Calu3 (cell line): Measurements from ENCODE around the gene DENND2D. TPM values are rescaled to one million over a fixed set of nuclear protein-coding genes. Genes with fewer than 3 reads are reported as not detected.

ENCODE experiments used
- BruUV-seq: library from RNA; stranded (reverse); fragments of 400-500 nt; replicated peaks from 2 replicates; lab custom pipeline; 2021; lab: Mats Ljungman, UMichigan
- CTCF ChIA-PET: fragments of 300-600 bp; sonication (Branson Sonifier 250); formaldehyde crosslinking; loops from one replicate; lab custom pipeline; 2022; ENCODE audit warnings: antibody characterized with exemption; lab: Charles Lee
- DNase-seq: peaks from one replicate; pipeline ENCODE4 v3.0.0; 2022
- H3K27ac Mint-ChIP-seq: one replicate; pipeline ENCODE4 v1.8.0; 2022; ENCODE audit warnings: mixed read lengths; ENCODE audit not compliant: unreplicated experiment
- H3K27me3 Mint-ChIP-seq: one replicate; pipeline ENCODE4 v1.8.0; 2022; ENCODE audit warnings: mixed read lengths; ENCODE audit not compliant: unreplicated experiment
- H3K36me3 Mint-ChIP-seq: one replicate; pipeline ENCODE4 v1.8.0; 2022; ENCODE audit warnings: mild to moderate bottlenecking, moderate library complexity, mixed read lengths; ENCODE audit not compliant: insufficient read depth, unreplicated experiment
- H3K4me1 Mint-ChIP-seq: one replicate; pipeline ENCODE4 v1.8.0; 2022; ENCODE audit warnings: mild to moderate bottlenecking, low read depth, mixed read lengths; ENCODE audit not compliant: unreplicated experiment
- H3K4me3 Mint-ChIP-seq: one replicate; pipeline ENCODE4 v1.8.0; 2022; ENCODE audit warnings: mild to moderate bottlenecking, low read depth, moderate library complexity, mixed read lengths; ENCODE audit not compliant: unreplicated experiment
- H3K9me3 Mint-ChIP-seq: one replicate; pipeline ENCODE4 v1.8.0; 2022; ENCODE audit warnings: low read depth, mixed read lengths; ENCODE audit not compliant: unreplicated experiment
- intact Hi-C: fragments of 100-400 bp; cut with micrococcal nuclease; formaldehyde crosslinking; loops from one replicate; pipeline ENCODE4 v1.10.0; 2022; ENCODE audit not compliant: unreplicated experiment
- total RNA-seq: library from RNA; stranded (reverse); gene quantifications from 2 replicates; pipeline ENCODE4 v1.2.3, GENCODE V29; 2022
- TF ChIP-seq, protein P1 (sequence below): fragments of 200-600 bp; IDR thresholded peaks from one replicate; pipeline ENCODE4 v1.8.0; 2022; ENCODE audit warnings: antibody characterized with exemption; ENCODE audit not compliant: unreplicated experiment

DENND2D gene
- total RNA-seq, 1 experiment from 2014 or later, result 11.8 TPM

DNA sequence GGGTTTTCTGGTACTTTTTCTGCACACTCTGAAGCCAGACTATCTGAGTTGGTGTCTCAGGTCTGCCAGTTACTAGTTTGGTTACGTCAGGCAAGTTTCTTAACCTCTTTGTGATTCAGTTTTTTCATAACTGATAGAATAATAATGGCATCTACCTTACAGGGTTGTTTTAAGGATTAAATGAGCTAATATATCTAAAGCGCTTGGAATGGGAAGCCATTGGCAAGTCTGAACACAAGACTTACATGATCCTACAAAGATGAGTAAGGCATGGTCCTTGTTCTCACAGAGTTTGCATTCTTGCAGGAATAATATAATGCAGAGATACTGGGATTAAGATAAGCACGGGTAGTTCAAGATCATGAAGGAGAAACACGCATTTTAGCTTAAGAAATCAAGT lies 9.2 kb upstream of the DENND2D start:
- intact Hi-C loops, result no loop called here
- H3K27ac Mint-ChIP-seq, result no peak overlapping the region
- no peaks in the 10 kb centered on the region for H3K27me3 Mint-ChIP-seq
- TF ChIP-seq, protein P1, sequence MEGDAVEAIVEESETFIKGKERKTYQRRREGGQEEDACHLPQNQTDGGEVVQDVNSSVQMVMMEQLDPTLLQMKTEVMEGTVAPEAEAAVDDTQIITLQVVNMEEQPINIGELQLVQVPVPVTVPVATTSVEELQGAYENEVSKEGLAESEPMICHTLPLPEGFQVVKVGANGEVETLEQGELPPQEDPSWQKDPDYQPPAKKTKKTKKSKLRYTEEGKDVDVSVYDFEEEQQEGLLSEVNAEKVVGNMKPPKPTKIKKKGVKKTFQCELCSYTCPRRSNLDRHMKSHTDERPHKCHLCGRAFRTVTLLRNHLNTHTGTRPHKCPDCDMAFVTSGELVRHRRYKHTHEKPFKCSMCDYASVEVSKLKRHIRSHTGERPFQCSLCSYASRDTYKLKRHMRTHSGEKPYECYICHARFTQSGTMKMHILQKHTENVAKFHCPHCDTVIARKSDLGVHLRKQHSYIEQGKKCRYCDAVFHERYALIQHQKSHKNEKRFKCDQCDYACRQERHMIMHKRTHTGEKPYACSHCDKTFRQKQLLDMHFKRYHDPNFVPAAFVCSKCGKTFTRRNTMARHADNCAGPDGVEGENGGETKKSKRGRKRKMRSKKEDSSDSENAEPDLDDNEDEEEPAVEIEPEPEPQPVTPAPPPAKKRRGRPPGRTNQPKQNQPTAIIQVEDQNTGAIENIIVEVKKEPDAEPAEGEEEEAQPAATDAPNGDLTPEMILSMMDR, result no peak
- DNase-seq, result no peak
- CTCF ChIA-PET, result no interaction called here
- no peaks in the 10 kb centered on the region for H3K9me3 Mint-ChIP-seq
- no peak overlapping the region for H3K4me3 Mint-ChIP-seq
- H3K36me3 Mint-ChIP-seq, result peaks cover 6% of the 10 kb centered on the region
- peaks cover 17% of the 10 kb centered on the region for H3K4me1 Mint-ChIP-seq
- no TSS peak for BruUV-seq

DNA sequence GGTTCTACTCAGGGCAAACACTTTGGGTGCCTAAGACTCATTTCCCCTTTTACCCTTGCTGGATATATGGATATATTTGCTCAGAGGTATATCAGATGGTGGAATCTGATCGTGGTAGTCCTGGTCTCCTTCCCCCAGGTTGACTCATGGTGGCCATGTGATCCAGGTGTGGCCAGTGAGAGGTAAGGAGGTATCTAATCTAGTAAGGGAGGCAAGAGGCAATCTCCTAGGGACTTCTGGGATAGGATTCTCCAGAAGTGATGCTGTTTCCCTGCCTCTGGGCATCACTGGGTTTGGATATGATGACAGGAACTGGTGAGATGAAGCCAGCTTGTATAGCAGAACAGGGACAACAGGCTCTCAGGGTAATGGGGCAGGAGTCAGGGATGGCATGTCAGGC lies 8.5 kb upstream of the DENND2D start:
- H3K36me3 Mint-ChIP-seq, result peaks cover 10% of the 10 kb centered on the region
- DNase-seq, result no peak
- intact Hi-C loops, result no loop called here
- no peaks in the 10 kb centered on the region for H3K27me3 Mint-ChIP-seq
- CTCF ChIA-PET, result no interaction called here
- H3K27ac Mint-ChIP-seq, result no peak overlapping the region
- TF ChIP-seq, protein P1, result no peak
- no peaks in the 10 kb centered on the region for H3K9me3 Mint-ChIP-seq
- peaks cover 17% of the 10 kb centered on the region for H3K4me1 Mint-ChIP-seq
- BruUV-seq, result no TSS peak
- H3K4me3 Mint-ChIP-seq, result no peak overlapping the region

DNA sequence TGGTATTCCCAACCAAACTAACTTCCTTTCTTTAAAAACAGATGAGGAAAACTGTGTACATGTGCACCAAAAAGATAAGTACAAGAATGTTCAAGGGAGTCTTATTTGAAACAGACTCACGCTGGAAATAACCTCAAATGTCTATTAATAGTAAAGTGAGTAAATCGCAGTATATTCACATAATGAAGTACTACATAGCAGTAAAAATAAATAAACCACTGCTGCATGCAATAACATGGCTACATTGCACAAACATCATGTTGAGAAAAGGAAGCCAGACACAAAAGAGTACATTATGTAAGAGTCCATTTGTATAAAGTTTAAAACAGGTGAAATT lies 5.2 kb upstream of the DENND2D start:
- CTCF ChIA-PET, result no interaction called here
- BruUV-seq, result no TSS peak
- peaks cover 29% of the 10 kb centered on the region for H3K36me3 Mint-ChIP-seq
- no peak for DNase-seq
- TF ChIP-seq, protein P1, result no peak
- intact Hi-C loops, result no loop called here
- peaks cover 35% of the 10 kb centered on the region for H3K4me1 Mint-ChIP-seq
- no peak overlapping the region for H3K27ac Mint-ChIP-seq
- no peak overlapping the region for H3K4me3 Mint-ChIP-seq
- no peaks in the 10 kb centered on the region for H3K9me3 Mint-ChIP-seq
- H3K27me3 Mint-ChIP-seq, result no peaks in the 10 kb centered on the region

DNA sequence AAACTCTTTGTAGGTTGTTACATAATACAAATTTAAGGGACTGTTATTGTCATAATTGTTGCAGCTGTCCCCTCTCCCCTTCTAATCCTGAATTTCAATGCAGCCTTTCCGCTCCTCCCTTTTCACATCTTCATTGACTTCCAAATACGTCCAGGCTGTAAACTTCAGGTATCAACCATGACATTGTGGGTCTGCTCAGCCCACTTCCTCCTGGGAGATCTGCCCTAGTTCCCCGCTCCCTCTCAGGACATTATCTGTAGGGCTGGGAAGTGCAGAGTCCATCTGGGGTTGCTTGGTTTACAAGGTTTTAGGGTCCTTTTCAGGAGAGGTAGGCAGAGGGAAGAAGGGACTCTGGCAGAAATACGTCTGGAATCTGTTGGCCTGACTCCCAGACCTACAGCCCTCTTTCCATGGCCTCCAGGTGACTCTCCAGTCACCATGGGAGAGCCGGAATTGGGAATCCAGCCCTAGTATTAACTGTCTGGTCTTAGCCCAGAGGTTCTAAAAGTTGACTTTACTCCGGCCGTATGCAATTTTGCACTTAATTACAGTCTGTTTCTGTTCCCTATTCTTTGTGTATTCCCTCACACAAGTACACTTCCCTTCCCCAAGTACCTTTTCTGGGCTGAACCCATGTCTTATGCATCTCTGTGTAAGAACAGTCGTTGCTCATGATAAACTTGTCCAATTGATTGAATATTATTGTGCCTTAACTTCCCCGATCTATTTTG lies 4.7 kb upstream of the DENND2D start:
- no peaks in the 10 kb centered on the region for H3K27me3 Mint-ChIP-seq
- H3K36me3 Mint-ChIP-seq, result peaks cover 29% of the 10 kb centered on the region
- intact Hi-C loops, result no loop called here
- no peak for DNase-seq
- TF ChIP-seq, protein P1, result no peak
- H3K27ac Mint-ChIP-seq, result peak overlapping the region; percentile 68
- H3K4me1 Mint-ChIP-seq, result peaks cover 40% of the 10 kb centered on the region
- no TSS peak for BruUV-seq
- CTCF ChIA-PET, result no interaction called here
- H3K9me3 Mint-ChIP-seq, result no peaks in the 10 kb centered on the region
- peak overlapping the region; percentile 56 for H3K4me3 Mint-ChIP-seq
